Stimulated activated memory B cell treated with anti-CD40 and anti-IgM and Interleukin-4, amounts not matched to agents 10 μg/mL and 1 μg/mL and 100 μg/mL, for 72 hours (primary cell): ENCODE measurements around the gene DPPA5.
A peak's percentile ranks its signal among the peaks of the same experiment; 100 is the strongest.

ENCODE experiments used
- ATAC-seq: fragments of 150-1000 bp; cut with Tn5 transposase; 2 replicates; pipeline ENCODE4 v1.10.0; 2021
- H3K27ac Mint-ChIP-seq: one replicate; pipeline ENCODE4 v1.8.0; 2022; ENCODE audit warnings: mild to moderate bottlenecking, mixed read lengths
- H3K27me3 Mint-ChIP-seq: one replicate; pipeline ENCODE4 v1.8.0; 2022; ENCODE audit warnings: mixed read lengths
- H3K36me3 Mint-ChIP-seq: one replicate; pipeline ENCODE4 v1.8.0; 2022; ENCODE audit warnings: mixed read lengths
- H3K4me1 Mint-ChIP-seq: one replicate; pipeline ENCODE4 v1.8.0; 2022; ENCODE audit warnings: mixed read lengths
- H3K4me3 Mint-ChIP-seq: one replicate; pipeline ENCODE4 v1.8.0; 2022; ENCODE audit warnings: mild to moderate bottlenecking, moderate library complexity, mixed read lengths
- H3K9me3 Mint-ChIP-seq: one replicate; pipeline ENCODE4 v1.8.0; 2022; ENCODE audit warnings: mixed read lengths

DPPA5 gene

GRCh38 chr6:73371984-73372383 is 17.9 kb upstream of the DPPA5 start:
- Mint-ChIP-seq H3K9me3 (peaks cover 3% of the 10 kb centered on the region), H3K27me3 (no peaks in the 10 kb centered on the region), H3K4me1 (no peaks in the 10 kb centered on the region), H3K27ac (no peak overlapping the region), H3K4me3 (no peak overlapping the region), H3K36me3 (no peaks in the 10 kb centered on the region)
- no peak for ATAC-seq

- no peak within 1 kb of the TSS for H3K27ac Mint-ChIP-seq
- ATAC-seq: no peak
These were observed 15.5 kb upstream of the DPPA5 start, which contains the start of gene OOEP for GRCh38 chr6:73369563-73369962. Gene OOEP (minus strand): TSS chr6:73369897. CDS start chr6:73369792, 105 bp downstream.

GRCh38 chr6:73369157-73369556 is 15.1 kb upstream of the DPPA5 start:
- Mint-ChIP-seq H3K9me3 (peaks cover 3% of the 10 kb centered on the region), H3K36me3 (no peaks in the 10 kb centered on the region), H3K27ac (no peak overlapping the region), H3K27me3 (peaks cover 9% of the 10 kb centered on the region), H3K4me1 (no peaks in the 10 kb centered on the region), H3K4me3 (no peak overlapping the region)
- ATAC-seq: no peak

More at GRCh38 chr6:73369563-73369962, 15.5 kb upstream of the DPPA5 start, which contains the start of gene OOEP:
- Mint-ChIP-seq H3K27me3 (peaks cover 9% of the 10 kb centered on the region), H3K4me1 (no peaks in the 10 kb centered on the region), H3K36me3 (no peaks in the 10 kb centered on the region), H3K4me3 (no peak within 1 kb of the TSS), H3K9me3 (peaks cover 3% of the 10 kb centered on the region)

GRCh38 chr6:73368675-73369074 is 14.6 kb upstream of the DPPA5 start:
- Mint-ChIP-seq H3K27ac (no peak overlapping the region), H3K27me3 (peaks cover 9% of the 10 kb centered on the region), H3K9me3 (peaks cover 3% of the 10 kb centered on the region), H3K36me3 (no peaks in the 10 kb centered on the region), H3K4me1 (no peaks in the 10 kb centered on the region), H3K4me3 (no peak overlapping the region)
- no peak for ATAC-seq

GRCh38 chr6:73367761-73368355 is 13.8 kb upstream of the DPPA5 start:
- H3K4me1 Mint-ChIP-seq: no peaks in the 10 kb centered on the region
- H3K36me3 Mint-ChIP-seq: no peaks in the 10 kb centered on the region
- H3K27ac Mint-ChIP-seq: no peak overlapping the region
- H3K9me3 Mint-ChIP-seq: peaks cover 3% of the 10 kb centered on the region
- peaks cover 9% of the 10 kb centered on the region for H3K27me3 Mint-ChIP-seq
- no peak for ATAC-seq
- no peak overlapping the region for H3K4me3 Mint-ChIP-seq

GRCh38 chr6:73364549-73364948 is 10.5 kb upstream of the DPPA5 start:
- Mint-ChIP-seq H3K4me1 (no peaks in the 10 kb centered on the region), H3K4me3 (no peak overlapping the region), H3K9me3 (no peaks in the 10 kb centered on the region), H3K27ac (no peak overlapping the region), H3K36me3 (no peaks in the 10 kb centered on the region), H3K27me3 (peaks cover 16% of the 10 kb centered on the region)
- no peak for ATAC-seq

- no peak for ATAC-seq
- Mint-ChIP-seq H3K27me3 (peaks cover 16% of the 10 kb centered on the region), H3K4me3 (no peak overlapping the region), H3K9me3 (no peaks in the 10 kb centered on the region), H3K4me1 (no peaks in the 10 kb centered on the region), H3K36me3 (no peaks in the 10 kb centered on the region), H3K27ac (no peak overlapping the region)
These were observed 10.0 kb upstream of the DPPA5 start for GRCh38 chr6:73364121-73364520.

- peak; percentile 20 for ATAC-seq
- Mint-ChIP-seq H3K9me3 (no peaks in the 10 kb centered on the region), H3K36me3 (no peaks in the 10 kb centered on the region), H3K27ac (no peak overlapping the region), H3K4me3 (no peak overlapping the region), H3K4me1 (no peaks in the 10 kb centered on the region), H3K27me3 (peaks cover 16% of the 10 kb centered on the region)
These were observed 9.4 kb upstream of the DPPA5 start for GRCh38 chr6:73363537-73363875.

- no peaks in the 10 kb centered on the region for H3K36me3 Mint-ChIP-seq
- peaks cover 16% of the 10 kb centered on the region for H3K27me3 Mint-ChIP-seq
- H3K4me3 Mint-ChIP-seq: no peak overlapping the region
- H3K9me3 Mint-ChIP-seq: no peaks in the 10 kb centered on the region
- no peak for ATAC-seq
- no peaks in the 10 kb centered on the region for H3K4me1 Mint-ChIP-seq
- H3K27ac Mint-ChIP-seq: no peak overlapping the region
These were observed 8.9 kb upstream of the DPPA5 start for GRCh38 chr6:73362869-73363536.

GRCh38 chr6:73362358-73362757 is 8.3 kb upstream of the DPPA5 start, which contains the start of gene KHDC3L:
Gene KHDC3L (plus strand): TSS chr6:73362658. CDS start chr6:73362730, 72 bp downstream.
- H3K4me1 Mint-ChIP-seq: no peaks in the 10 kb centered on the region
- no peak within 1 kb of the TSS for H3K27ac Mint-ChIP-seq
- no peaks in the 10 kb centered on the region for H3K9me3 Mint-ChIP-seq
- peaks cover 16% of the 10 kb centered on the region for H3K27me3 Mint-ChIP-seq
- H3K4me3 Mint-ChIP-seq: no peak within 1 kb of the TSS
- no peaks in the 10 kb centered on the region for H3K36me3 Mint-ChIP-seq
- ATAC-seq: no peak

- H3K27ac Mint-ChIP-seq: no peak overlapping the region
- H3K4me3 Mint-ChIP-seq: no peak overlapping the region
- no peaks in the 10 kb centered on the region for H3K9me3 Mint-ChIP-seq
- no peaks in the 10 kb centered on the region for H3K4me1 Mint-ChIP-seq
- no peak for ATAC-seq
- H3K36me3 Mint-ChIP-seq: no peaks in the 10 kb centered on the region
- H3K27me3 Mint-ChIP-seq: peaks cover 55% of the 10 kb centered on the region
These were observed 4.8 kb downstream of the DPPA5 start for GRCh38 chr6:73349311-73349710.

GRCh38 chr6:73348550-73349204 is 5.4 kb downstream of the DPPA5 start:
- ATAC-seq: no peak
- H3K36me3 Mint-ChIP-seq: no peaks in the 10 kb centered on the region
- H3K4me1 Mint-ChIP-seq: no peaks in the 10 kb centered on the region
- no peak overlapping the region for H3K27ac Mint-ChIP-seq
- peaks cover 55% of the 10 kb centered on the region for H3K27me3 Mint-ChIP-seq
- no peaks in the 10 kb centered on the region for H3K9me3 Mint-ChIP-seq
- H3K4me3 Mint-ChIP-seq: no peak overlapping the region

GRCh38 chr6:73343164-73343563 is 10.9 kb downstream of the DPPA5 start:
- Mint-ChIP-seq H3K27ac (no peak overlapping the region), H3K36me3 (no peaks in the 10 kb centered on the region), H3K9me3 (no peaks in the 10 kb centered on the region), H3K27me3 (peaks cover 19% of the 10 kb centered on the region), H3K4me3 (no peak overlapping the region), H3K4me1 (no peaks in the 10 kb centered on the region)
- no peak for ATAC-seq

GRCh38 chr6:73342174-73342573 is 11.9 kb downstream of the DPPA5 start:
- Mint-ChIP-seq H3K27me3 (peaks cover 9% of the 10 kb centered on the region), H3K4me1 (no peaks in the 10 kb centered on the region), H3K36me3 (no peaks in the 10 kb centered on the region), H3K9me3 (no peaks in the 10 kb centered on the region), H3K4me3 (no peak overlapping the region), H3K27ac (no peak overlapping the region)
- no peak for ATAC-seq

GRCh38 chr6:73341335-73341734 is 12.7 kb downstream of the DPPA5 start:
- H3K36me3 Mint-ChIP-seq: no peaks in the 10 kb centered on the region
- no peak overlapping the region for H3K4me3 Mint-ChIP-seq
- peaks cover 1% of the 10 kb centered on the region for H3K27me3 Mint-ChIP-seq
- H3K9me3 Mint-ChIP-seq: no peaks in the 10 kb centered on the region
- H3K27ac Mint-ChIP-seq: no peak overlapping the region
- H3K4me1 Mint-ChIP-seq: no peaks in the 10 kb centered on the region
- no peak for ATAC-seq

- Mint-ChIP-seq H3K36me3 (no peaks in the 10 kb centered on the region), H3K9me3 (no peaks in the 10 kb centered on the region), H3K4me3 (no peak overlapping the region), H3K4me1 (no peaks in the 10 kb centered on the region), H3K27ac (no peak overlapping the region), H3K27me3 (no peaks in the 10 kb centered on the region)
- ATAC-seq: no peak
These were observed 14.0 kb downstream of the DPPA5 start for GRCh38 chr6:73340048-73340447.
